ENCODE data around the gene RPS13. TPM values are rescaled to one million over a fixed set of nuclear protein-coding genes. Genes with fewer than 3 reads are reported as not detected.
A peak's percentile ranks its signal among the peaks of the same experiment; 100 is the strongest.
"Not testable (repeated sequence)": the region's sequence is repeated elsewhere in the genome, so short reads cannot be mapped to it uniquely, and the experiment has no call there.

RPS13 gene
- total and polyA plus RNA-seq, 7 experiments from 2014 or later = 1,062 to 3,246 (median 2,294) TPM

DNA sequence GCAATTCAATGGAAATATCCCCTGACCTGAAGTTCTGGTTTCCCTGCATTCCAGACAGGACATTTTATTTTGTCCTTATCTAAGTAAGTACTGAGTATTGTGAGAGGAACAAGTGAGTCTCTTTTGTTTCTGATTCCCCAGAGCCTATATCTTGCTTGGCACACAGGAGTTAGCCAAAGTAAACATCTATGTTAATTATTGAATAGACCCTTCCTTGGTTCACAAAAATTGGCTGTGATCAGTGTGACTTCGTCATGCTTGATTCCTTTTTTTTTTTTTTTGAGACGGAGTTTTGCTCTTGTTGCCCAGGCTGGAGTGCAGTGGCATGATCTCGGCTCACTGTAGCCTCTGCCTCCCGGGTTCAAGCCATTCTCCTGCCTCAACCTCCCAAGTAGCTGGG is 29.0 kb downstream of the RPS13 start:
- H3K4me3 Mint-ChIP-seq; intact Hi-C loops (cut with micrococcal nuclease); ATAC-seq; H3K27ac ChIP-seq (ENCODE audit: low read depth, low read length); CTCF ChIA-PET; DNase-seq; H3K9me3 Mint-ChIP-seq; POLR2A ChIA-PET; H3K36me3 Mint-ChIP-seq; H3K27me3 Mint-ChIP-seq; H3K27me3 ChIP-seq (ENCODE audit: control insufficient read depth in 2 of 2, insufficient read depth in 2 of 2, low read length in 2 of 2); H3K4me1 ChIP-seq (ENCODE audit: control insufficient read depth in 2 of 2, insufficient read depth in 2 of 2, low read length in 2 of 2); H3K36me3 ChIP-seq (ENCODE audit: control insufficient read depth in 2 of 3, insufficient read depth in 3 of 3, low read length in 3 of 3); H3K4me3 ChIP-seq (ENCODE audit: low read length); H3K27ac Mint-ChIP-seq; H3K4me1 Mint-ChIP-seq; H3K9me3 ChIP-seq (ENCODE audit: control insufficient read depth in 2 of 3, low read length in 3 of 3): not testable (repeated sequence)

DNA sequence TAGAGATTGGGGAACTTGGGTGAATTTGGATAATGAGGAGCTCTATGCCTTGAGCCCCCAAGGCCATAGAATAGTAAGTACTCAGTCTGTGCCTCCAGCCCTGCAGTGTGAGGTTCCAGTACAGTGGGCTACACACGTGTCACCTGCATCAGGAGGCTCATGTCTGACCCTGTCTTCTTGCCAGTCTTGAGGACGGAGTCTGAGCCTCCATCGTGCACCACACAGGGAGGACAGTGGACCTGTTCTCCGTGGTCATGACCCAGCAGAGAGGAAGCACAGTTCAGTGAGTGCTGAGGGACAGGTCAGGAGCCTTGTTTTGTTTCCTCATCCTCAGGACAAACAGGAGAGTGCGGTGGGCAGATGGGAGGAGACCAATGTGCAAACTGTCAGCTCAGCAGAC is 30.8 kb downstream of the RPS13 start:
- DNase-seq (no peak), ATAC-seq (no peak)
- Histone ChIP-seq H3K9me3 (ENCODE audit: control insufficient read depth in 2 of 3, low read length in 3 of 3) (no peaks in the 10 kb centered on the region), H3K27ac (ENCODE audit: low read depth, low read length) (no peak overlapping the region), H3K27me3 (ENCODE audit: control insufficient read depth in 2 of 2, insufficient read depth in 2 of 2, low read length in 2 of 2) (no peaks in the 10 kb centered on the region), H3K4me1 (ENCODE audit: control insufficient read depth in 2 of 2, insufficient read depth in 2 of 2, low read length in 2 of 2) (no peaks in the 10 kb centered on the region), H3K36me3 (ENCODE audit: control insufficient read depth in 2 of 3, insufficient read depth in 3 of 3, low read length in 3 of 3) (no peaks in the 10 kb centered on the region), H3K4me3 (ENCODE audit: low read length) (no peak overlapping the region)
- Mint-ChIP-seq H3K9me3 (no peaks in the 10 kb centered on the region), H3K4me3 (no peak overlapping the region), H3K27ac (peak overlapping the region in 1 of 9 donors; percentile 43), H3K27me3 (peaks cover 0 to 11% (median 0%) of the 10 kb centered on the region in 5 donors), H3K36me3 (peaks cover 0 to 3% (median 3%) of the 10 kb centered on the region in 5 donors), H3K4me1 (no peaks in the 10 kb centered on the region)
- ChIA-PET POLR2A (no interaction called here), CTCF (no interaction called here)
- intact Hi-C loops (cut with micrococcal nuclease) = no loop called here

DNA sequence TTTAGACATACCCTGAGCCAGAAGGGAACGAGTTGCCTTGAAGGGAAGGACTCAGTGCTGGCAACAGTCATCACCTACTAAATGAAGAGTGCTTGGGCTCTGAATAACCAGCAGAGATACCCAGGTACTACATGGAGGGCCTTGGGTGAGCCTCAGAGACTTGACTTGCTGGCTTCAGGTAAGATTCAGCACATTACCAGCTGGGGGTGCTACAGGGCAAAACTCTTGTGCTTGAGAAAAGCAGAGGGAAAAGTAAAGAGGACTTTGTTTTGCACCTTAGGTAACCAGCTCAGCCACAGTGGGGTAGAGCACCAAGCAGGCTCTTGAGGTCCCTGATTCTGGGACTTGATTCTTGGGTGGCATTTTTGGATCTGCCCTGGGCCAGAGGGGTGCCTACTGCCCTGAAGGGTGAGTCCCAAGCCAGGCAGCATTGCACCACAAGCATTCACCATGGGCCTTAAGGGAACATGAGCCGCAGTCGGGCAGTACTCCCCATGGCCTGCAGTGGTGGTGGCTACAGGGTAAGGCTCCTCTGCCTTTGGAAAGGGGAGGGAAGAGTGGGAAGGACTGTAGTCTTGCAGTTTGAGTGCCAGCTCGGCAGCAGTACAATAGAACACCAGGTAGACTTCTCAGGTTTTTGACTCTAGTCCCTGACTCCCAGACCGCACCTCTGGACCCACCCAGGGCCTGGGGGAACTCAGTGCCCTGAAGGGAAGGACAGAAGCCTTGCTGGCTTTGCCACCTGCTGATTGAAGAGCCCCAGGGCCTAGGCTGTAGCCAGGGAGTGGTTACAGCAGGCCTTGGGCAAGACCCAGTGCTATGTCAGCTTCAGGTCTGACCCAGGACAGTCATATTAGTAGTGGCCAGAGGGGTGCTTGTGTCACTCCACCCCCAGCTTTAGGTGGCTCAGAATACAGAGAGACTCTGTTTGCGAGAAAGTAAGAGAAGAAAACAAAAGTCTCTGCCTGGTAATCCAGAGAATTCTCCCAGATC is 40.5 kb downstream of the RPS13 start:
- H3K4me3 ChIP-seq (ENCODE audit: low read length) = no peak overlapping the region
- Mint-ChIP-seq H3K9me3 (peaks cover 0 to 32% (median 8%) of the 10 kb centered on the region in 11 donors), H3K4me1 (no peaks in the 10 kb centered on the region), H3K36me3 (peaks cover 0 to 24% (median 11%) of the 10 kb centered on the region in 5 donors), H3K27me3 (peaks cover 0 to 16% (median 6%) of the 10 kb centered on the region in 5 donors), H3K4me3 (no peak overlapping the region), H3K27ac (no peak overlapping the region)
- intact Hi-C loops (cut with micrococcal nuclease) = no loop called here
- H3K27me3 ChIP-seq (ENCODE audit: control insufficient read depth in 2 of 2, insufficient read depth in 2 of 2, low read length in 2 of 2) = no peaks in the 10 kb centered on the region
- DNase-seq (no peak), ATAC-seq (no peak)
- H3K36me3 ChIP-seq (ENCODE audit: control insufficient read depth in 2 of 3, insufficient read depth in 3 of 3, low read length in 3 of 3) = no peaks in the 10 kb centered on the region
- ChIA-PET POLR2A (no interaction called here), CTCF (no interaction called here)
- H3K4me1 ChIP-seq (ENCODE audit: control insufficient read depth in 2 of 2, insufficient read depth in 2 of 2, low read length in 2 of 2) = no peaks in the 10 kb centered on the region
- H3K9me3 ChIP-seq (ENCODE audit: control insufficient read depth in 2 of 3, low read length in 3 of 3) = no peaks in the 10 kb centered on the region
- no peak overlapping the region for H3K27ac ChIP-seq (ENCODE audit: low read depth, low read length)

DNA sequence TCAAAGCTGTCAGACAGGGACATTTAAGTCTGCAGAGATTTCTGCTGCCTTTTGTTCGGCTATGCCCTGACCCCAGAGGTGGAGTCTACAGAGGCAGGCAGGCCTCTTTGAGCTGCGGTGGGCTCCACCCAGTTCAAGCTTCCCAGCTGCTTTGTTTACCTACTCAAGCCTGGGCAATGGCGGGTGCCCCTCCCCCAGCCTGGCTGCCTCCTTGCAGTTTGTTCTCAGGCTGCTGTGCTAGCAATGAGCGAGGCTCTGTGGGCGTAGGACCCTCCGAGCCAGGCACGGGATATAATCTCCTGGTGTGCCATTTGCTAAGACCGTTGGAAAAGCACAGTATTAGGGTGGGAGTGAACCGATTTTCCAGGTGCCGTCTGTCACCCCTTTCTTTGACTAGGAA is 43.4 kb downstream of the RPS13 start:
- Mint-ChIP-seq H3K9me3 (peaks cover 4 to 40% (median 8%) of the 10 kb centered on the region in 11 donors), H3K36me3 (peaks cover 0 to 24% (median 9%) of the 10 kb centered on the region in 5 donors)
- H3K4me1 ChIP-seq (ENCODE audit: control insufficient read depth in 2 of 2, insufficient read depth in 2 of 2, low read length in 2 of 2); H3K36me3 ChIP-seq (ENCODE audit: control insufficient read depth in 2 of 3, insufficient read depth in 3 of 3, low read length in 3 of 3); H3K27ac Mint-ChIP-seq; H3K4me3 ChIP-seq (ENCODE audit: low read length); POLR2A ChIA-PET; DNase-seq; H3K27me3 ChIP-seq (ENCODE audit: control insufficient read depth in 2 of 2, insufficient read depth in 2 of 2, low read length in 2 of 2); CTCF ChIA-PET; H3K27ac ChIP-seq (ENCODE audit: low read depth, low read length); intact Hi-C loops (cut with micrococcal nuclease); H3K4me3 Mint-ChIP-seq; ATAC-seq; H3K4me1 Mint-ChIP-seq; H3K9me3 ChIP-seq (ENCODE audit: control insufficient read depth in 2 of 3, low read length in 3 of 3); H3K27me3 Mint-ChIP-seq: not testable (repeated sequence)

DNA sequence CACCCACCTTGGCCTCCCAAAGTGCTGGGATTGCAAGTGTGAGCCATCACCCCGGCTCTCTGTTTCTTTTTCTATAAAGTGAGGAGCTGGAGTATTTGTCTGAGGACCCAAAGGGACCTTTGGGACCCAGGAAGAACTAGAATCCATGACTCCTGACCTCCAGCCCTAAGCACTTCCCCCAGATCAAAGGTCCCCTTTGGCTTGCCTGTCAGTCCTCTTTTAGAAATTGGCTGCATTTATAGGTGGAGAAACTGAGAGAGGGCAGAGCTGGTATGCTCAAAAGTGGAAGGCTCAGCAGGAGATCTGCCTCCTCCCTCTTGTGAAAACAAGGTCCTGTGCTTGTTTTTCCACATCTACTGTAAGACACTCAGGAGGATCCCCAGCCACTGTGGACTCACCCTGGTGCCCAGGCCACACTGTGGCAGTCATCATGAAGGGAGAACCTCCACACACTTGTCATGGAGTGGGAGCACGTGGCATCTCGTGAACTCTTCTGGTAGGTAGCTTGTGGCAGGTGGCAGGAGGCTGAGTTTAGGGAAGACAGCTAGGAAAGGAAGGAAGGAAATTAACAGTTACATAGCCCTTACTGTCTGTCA is 50.9 kb downstream of the RPS13 start:
- H3K27me3 Mint-ChIP-seq = peaks cover 0 to 17% (median 0%) of the 10 kb centered on the region in 5 donors
- Histone ChIP-seq H3K27ac (ENCODE audit: low read depth, low read length) (no peak overlapping the region), H3K36me3 (ENCODE audit: control insufficient read depth in 2 of 3, insufficient read depth in 3 of 3, low read length in 3 of 3) (no peaks in the 10 kb centered on the region), H3K4me3 (ENCODE audit: low read length) (no peak overlapping the region), H3K4me1 (ENCODE audit: control insufficient read depth in 2 of 2, insufficient read depth in 2 of 2, low read length in 2 of 2) (no peaks in the 10 kb centered on the region), H3K9me3 (ENCODE audit: control insufficient read depth in 2 of 3, low read length in 3 of 3) (no peaks in the 10 kb centered on the region), H3K27me3 (ENCODE audit: control insufficient read depth in 2 of 2, insufficient read depth in 2 of 2, low read length in 2 of 2) (no peaks in the 10 kb centered on the region)
- intact Hi-C loops (cut with micrococcal nuclease) = no loop called here
- H3K4me1 Mint-ChIP-seq = no peaks in the 10 kb centered on the region
- H3K27ac Mint-ChIP-seq = no peak overlapping the region
- peaks cover 0 to 11% (median 5%) of the 10 kb centered on the region in 5 donors for H3K36me3 Mint-ChIP-seq
- DNase-seq (no peak), ATAC-seq (no peak)
- H3K9me3 Mint-ChIP-seq = peaks cover 0 to 8% (median 0%) of the 10 kb centered on the region in 11 donors
- ChIA-PET CTCF (no interaction called here), POLR2A (interaction anchor here (0.7 kb wide), 1 partner anchor 12 kb away, joined by 3 read pairs; no protein-coding TSS in a partner anchor)
- no peak overlapping the region for H3K4me3 Mint-ChIP-seq

DNA sequence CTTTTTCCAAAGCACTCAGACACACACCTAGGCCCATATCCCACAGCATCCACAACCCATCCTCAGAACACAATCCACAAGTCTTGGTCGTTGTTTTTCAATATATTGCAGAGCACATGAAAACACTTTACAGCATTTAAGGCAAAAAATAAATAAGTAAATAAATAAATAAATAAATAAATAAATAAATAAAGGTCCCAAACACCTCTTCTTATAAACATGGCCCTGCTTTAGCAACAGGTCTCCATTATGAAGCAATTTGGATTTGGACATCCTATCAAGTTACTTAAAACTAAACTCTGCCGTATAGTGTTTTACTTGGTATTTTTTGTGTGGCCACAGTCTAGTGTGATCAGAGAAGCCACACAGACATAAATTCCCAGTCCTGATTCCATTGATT is 52.5 kb downstream of the RPS13 start:
- H3K4me1 Mint-ChIP-seq = no peaks in the 10 kb centered on the region
- no peaks in the 10 kb centered on the region for H3K4me1 ChIP-seq (ENCODE audit: control insufficient read depth in 2 of 2, insufficient read depth in 2 of 2, low read length in 2 of 2)
- intact Hi-C loops (cut with micrococcal nuclease) = no loop called here
- ChIA-PET POLR2A (no interaction called here), CTCF (no interaction called here)
- H3K27me3 ChIP-seq (ENCODE audit: control insufficient read depth in 2 of 2, insufficient read depth in 2 of 2, low read length in 2 of 2) = no peaks in the 10 kb centered on the region
- no peak overlapping the region for H3K27ac ChIP-seq (ENCODE audit: low read depth, low read length)
- no peaks in the 10 kb centered on the region for H3K9me3 ChIP-seq (ENCODE audit: control insufficient read depth in 2 of 3, low read length in 3 of 3)
- peaks cover 0 to 11% (median 0%) of the 10 kb centered on the region in 5 donors for H3K27me3 Mint-ChIP-seq
- no peak overlapping the region for H3K4me3 Mint-ChIP-seq
- no peak overlapping the region for H3K27ac Mint-ChIP-seq
- H3K36me3 ChIP-seq (ENCODE audit: control insufficient read depth in 2 of 3, insufficient read depth in 3 of 3, low read length in 3 of 3) = no peaks in the 10 kb centered on the region
- ATAC-seq (no peak), DNase-seq (no peak)
- H3K36me3 Mint-ChIP-seq = peaks cover 0 to 11% (median 5%) of the 10 kb centered on the region in 5 donors
- H3K9me3 Mint-ChIP-seq = peaks cover 0 to 2% (median 0%) of the 10 kb centered on the region in 11 donors
- H3K4me3 ChIP-seq (ENCODE audit: low read length) = no peak overlapping the region
